Right lobe of liver (tissue), 4 donors: Measurements from ENCODE around the gene CCDC33.

Experiments
- CTCF ChIP-seq, 4 donors: fragments of 200-600 bp in 3 of 4; fragments of 450-650 bp in 1 of 4; IDR thresholded peaks; one replicate each; pipeline versions ENCODE4 v1.5.1 to v1.8.0; 2016 to 2022; ENCODE audit warnings: antibody characterized with exemption in 4 of 4, mild to moderate bottlenecking in 2 of 4
- POLR2A ChIP-seq: fragments of 450-650 bp; IDR thresholded peaks from one replicate; pipeline ENCODE4 v1.6.1; 2017; ENCODE audit warnings: antibody characterized with exemption, mild to moderate bottlenecking
- donor health status: DM: no; HTN: no; CAD: no.
- donor health status: DM: no; HTN: no; CAD: no.
- donor health status: DM: no; HTN: yes; CAD: no.

- TF ChIP-seq POLR2A: no peak
- no peak for TF ChIP-seq CTCF (IDR thresholded peaks at IDR 0.05)
Measured at GRCh38 chr15:74251131-74251811, 15.1 kb downstream of the CCDC33 start.
